VCaP (cell line): ENCODE data around the gene FAT3.

Source experiments
- H3K27ac ChIP-seq: fragments of 450-650 bp; 2 replicates; pipeline ENCODE4 v1.5.1; 2017
- CTCF ChIP-seq: fragments of 450-650 bp; conservative IDR thresholded peaks from 2 replicates; pipeline ENCODE4 v1.5.1; 2017; ENCODE audit warnings: mild to moderate bottlenecking, moderate library complexity

FAT3 gene

GRCh38 chr11:92227959-92228935, 3.6 kb downstream of the FAT3 start:
- no peak for TF ChIP-seq CTCF
- no peak overlapping the region for H3K27ac ChIP-seq

GRCh38 chr11:92236856-92237255, 12.2 kb downstream of the FAT3 start:
- no peak overlapping the region for H3K27ac ChIP-seq
- TF ChIP-seq CTCF, result no peak

GRCh38 chr11:92240916-92241315, 16.3 kb downstream of the FAT3 start:
- no peak overlapping the region for H3K27ac ChIP-seq
- TF ChIP-seq CTCF, result no peak

- no peak for TF ChIP-seq CTCF
- no peak overlapping the region for H3K27ac ChIP-seq
These were observed 21.2 kb downstream of the FAT3 start for GRCh38 chr11:92245700-92246271.

- no peak for TF ChIP-seq CTCF
- no peak overlapping the region for H3K27ac ChIP-seq
These were observed 22.0 kb downstream of the FAT3 start for GRCh38 chr11:92246630-92247029.

GRCh38 chr11:92249156-92249753, 24.6 kb downstream of the FAT3 start:
- no peak for TF ChIP-seq CTCF
- peak overlapping the region; percentile 7; the same call in 1 of the 2 replicates for H3K27ac ChIP-seq

- H3K27ac ChIP-seq, result no peak overlapping the region
- no peak for TF ChIP-seq CTCF
These were observed 27.4 kb downstream of the FAT3 start for GRCh38 chr11:92251980-92252379.
